ENCODE data around the gene CTNND1. TPM values are rescaled to one million over a fixed set of nuclear protein-coding genes. Genes with fewer than 3 reads are reported as not detected.
"Not testable (repeated sequence)": the region's sequence is repeated elsewhere in the genome, so short reads cannot be mapped to it uniquely, and the experiment has no call there.

The CTNND1 gene
- polyA plus RNA-seq, 12 donors, result 112 to 846 (median 143) TPM

GRCh38 chr11:57787920-57788702 is 26.5 kb downstream of the CTNND1 start:
- DNase-seq, result no peak

- DNase-seq, result no peak
These were observed 27.1 kb downstream of the CTNND1 start for GRCh38 chr11:57788703-57789088.

- no peak for DNase-seq
These were observed 29.9 kb downstream of the CTNND1 start for GRCh38 chr11:57791321-57792059.

DNA sequence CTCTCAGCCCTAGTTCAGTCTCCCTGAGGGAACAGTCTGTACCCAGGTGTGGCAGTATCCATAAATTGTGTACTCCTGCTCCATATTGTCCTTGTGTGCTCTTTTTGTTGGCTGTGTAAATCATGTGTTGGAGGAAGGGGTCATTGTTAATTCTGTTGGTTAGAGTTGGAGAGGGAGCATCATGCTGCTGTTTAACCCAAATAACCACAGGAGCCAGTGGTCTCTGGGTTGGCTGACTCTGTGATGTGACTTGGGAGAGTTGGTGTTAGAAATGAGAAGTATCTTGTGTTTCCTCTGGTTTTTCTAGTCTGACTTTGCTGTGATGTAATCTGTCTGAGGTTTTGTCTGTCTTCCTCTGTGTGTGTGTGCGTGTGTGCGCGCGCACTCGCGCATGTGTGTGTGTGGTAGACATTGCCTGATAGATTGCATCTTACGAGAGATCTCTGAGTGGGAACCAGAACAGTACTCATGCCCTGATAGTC is 30.5 kb downstream of the CTNND1 start:
- DNase-seq, result no peak

DNA sequence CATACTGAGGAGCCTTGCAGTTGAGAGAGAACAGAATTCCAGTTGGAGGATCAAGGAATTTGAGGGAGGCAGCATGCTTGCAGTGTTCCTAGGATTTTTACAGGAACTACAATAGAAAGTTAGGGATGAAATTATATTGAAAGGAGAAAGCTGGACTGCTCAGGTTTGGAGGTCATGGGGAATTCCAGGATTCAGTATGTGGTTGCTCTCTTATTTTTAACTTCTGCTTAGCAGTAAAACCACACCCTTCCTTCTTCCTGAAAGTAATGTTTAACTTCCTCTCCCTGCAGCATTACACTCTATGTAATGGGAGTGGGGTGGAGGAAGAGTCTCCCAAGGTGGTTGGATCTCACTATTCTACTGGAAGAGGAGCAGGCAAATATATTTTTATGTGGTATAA is 31.3 kb downstream of the CTNND1 start:
- DNase-seq, result no peak

GRCh38 chr11:57793351-57794115 is 31.9 kb downstream of the CTNND1 start:
- DNase-seq, result no peak

DNA sequence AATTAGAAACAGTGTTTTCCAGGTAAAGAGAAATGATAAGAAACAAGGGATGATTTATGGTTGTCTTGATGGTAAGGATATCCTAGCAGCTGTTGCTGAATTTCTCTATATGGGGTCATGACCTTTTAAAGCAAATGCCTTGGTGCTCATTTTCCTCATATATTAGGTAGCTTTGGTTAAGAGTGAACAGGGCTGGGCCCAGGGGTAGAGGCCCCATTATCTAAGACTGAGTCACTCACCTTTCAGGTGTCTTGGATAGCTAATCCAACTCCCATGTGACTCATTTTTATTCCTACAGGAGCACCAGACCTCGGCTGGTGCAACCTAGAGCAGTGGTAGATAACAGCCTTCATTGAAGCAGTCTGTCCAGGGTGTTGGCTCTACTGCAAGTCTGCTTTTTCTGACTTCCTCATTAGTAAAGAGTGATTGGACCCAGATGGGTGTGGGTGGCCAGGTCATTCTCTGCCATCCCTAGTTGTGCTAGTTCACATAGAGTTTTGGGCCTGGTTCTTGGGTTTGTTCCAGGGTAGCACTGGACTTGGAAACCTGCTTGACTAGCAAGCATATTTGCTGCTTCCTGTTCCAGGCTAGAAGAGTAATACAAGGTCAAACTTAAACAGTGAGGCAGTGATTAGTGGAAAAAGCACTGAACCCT is 37.4 kb downstream of the CTNND1 start:
- no peak for DNase-seq

GRCh38 chr11:57800444-57801182 is 39.0 kb downstream of the CTNND1 start:
- DNase-seq, result peak; percentile 73

GRCh38 chr11:57801183-57801485 is 39.5 kb downstream of the CTNND1 start:
- DNase-seq, result no peak

GRCh38 chr11:57802411-57802810 is 40.8 kb downstream of the CTNND1 start:
- DNase-seq, result no peak

DNA sequence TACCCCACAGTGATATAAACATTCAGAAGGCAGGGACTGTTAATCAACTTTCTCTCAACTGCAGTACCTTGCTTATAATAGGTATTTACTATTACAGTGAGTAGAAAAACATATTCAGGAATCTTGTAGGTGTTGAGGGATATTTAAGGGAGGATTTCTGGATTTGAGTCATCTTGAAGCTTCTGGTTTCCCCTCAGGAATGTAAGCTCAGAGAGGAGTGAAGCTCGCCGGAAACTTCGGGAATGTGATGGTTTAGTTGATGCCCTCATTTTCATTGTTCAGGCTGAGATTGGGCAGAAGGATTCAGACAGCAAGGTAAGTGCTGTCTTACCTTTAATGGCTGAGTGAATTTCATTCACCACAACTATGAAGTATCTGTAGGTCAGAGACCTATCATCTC is 42.9 kb downstream of the CTNND1 start:
- no peak for DNase-seq

DNA sequence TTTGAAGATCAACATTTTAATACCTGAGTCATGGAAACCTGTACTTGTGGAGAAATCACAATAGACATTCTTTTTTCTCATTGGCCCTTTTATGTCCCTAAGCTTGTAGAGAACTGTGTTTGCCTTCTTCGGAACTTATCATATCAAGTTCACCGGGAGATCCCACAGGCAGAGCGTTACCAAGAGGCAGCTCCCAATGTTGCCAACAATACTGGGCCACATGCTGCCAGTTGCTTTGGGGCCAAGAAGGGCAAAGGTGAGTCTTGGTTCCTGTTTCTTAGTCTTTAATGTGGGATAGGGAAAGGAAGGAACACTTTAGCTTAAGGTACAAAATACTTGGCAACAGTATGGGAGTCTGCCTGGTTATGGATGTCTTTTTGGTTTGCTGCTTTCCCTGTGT is 44.2 kb downstream of the CTNND1 start:
- DNase-seq, result no peak

GRCh38 chr11:57812634-57813033 is 51.0 kb downstream of the CTNND1 start:
- no peak for DNase-seq

GRCh38 chr11:57815476-57815875 is 53.9 kb downstream of the CTNND1 start:
- no peak for DNase-seq

DNA sequence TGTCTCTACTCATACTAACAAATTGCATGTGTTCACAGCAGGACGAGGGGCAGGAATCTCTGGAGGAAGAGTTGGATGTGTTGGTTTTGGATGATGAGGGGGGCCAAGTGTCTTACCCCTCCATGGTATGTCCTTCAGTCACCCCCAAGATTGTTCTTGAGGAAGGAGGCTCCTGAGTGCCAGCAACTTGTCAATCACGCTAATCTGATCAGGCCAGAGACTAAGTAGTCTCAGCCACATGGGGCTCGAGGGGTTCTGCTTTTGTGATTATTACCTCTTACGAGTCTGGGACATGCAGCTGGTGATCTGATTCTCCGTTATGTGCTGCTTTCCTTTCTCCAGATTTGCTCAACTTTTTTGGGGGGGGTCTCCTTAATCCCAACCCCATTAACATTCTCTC is 54.3 kb downstream of the CTNND1 start:
- DNase-seq, result no peak

DNA sequence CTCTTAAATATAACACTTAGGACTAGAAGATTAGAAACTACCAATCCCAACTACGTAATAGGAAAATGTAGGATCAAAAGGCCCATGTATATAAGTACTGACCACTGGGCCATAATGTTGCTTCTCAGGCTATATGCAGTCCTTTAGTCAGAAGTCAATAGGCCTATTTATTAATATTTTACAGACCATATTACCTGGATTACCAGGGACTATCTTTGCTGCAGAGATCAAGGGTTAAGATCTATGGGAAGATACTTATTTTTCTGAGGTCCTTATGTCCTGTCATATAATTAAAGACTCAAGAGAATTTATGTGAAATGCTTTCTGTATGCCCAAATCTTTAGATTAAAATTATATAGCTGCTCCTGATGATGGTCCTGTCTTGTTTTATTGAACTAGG is 57.2 kb downstream of the CTNND1 start:
- no peak for DNase-seq

- no peak for DNase-seq
These were observed 57.8 kb downstream of the CTNND1 start for GRCh38 chr11:57819252-57819979.

GRCh38 chr11:57823859-57824258 is 62.3 kb downstream of the CTNND1 start:
- DNase-seq, result no peak

DNA sequence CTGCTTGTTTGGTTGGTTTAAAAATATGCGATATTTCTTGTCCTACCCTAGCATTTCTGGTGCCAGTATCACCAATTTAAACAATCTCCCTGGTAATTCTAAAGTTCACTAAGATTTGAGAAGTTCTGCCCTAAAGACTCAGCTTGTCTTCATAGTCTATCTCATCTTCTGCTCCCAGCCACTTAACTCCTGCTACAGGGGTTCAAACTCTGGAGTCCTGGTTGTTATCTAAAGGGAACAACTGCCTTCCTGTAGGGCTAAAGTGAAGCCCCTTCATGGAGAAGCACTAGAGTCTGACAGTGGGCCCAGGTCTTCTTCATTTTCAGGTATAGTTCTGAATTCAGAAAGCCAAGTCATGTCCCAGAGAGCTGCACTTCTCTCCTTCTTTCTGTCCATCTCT is 73.2 kb downstream of the CTNND1 start:
- no peak for DNase-seq

- not testable (repeated sequence) for DNase-seq
These were observed 77.0 kb downstream of the CTNND1 start for GRCh38 chr11:57838609-57839008.

DNA sequence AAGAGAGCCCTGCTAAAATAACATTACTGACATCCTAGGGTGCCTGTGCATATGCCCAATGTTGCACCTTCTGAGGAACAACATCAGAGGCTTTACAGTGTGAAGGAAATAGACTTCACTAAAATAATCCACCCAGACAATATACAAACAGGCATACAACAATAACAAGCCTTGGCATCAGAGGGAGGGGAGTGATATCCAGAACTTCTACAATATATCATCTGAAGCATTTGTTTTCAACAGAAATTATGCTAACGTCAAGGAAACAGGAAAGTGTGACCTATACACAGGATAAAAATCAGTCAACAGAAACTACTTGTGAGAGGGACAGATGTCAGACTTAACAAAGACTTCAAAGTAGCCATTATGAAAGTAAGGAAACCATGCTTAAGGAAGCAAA is 81.3 kb downstream of the CTNND1 start:
- no peak for DNase-seq

All from muscle of arm (tissue), 12 donors.